Measurements from ENCODE around the gene BZW1. TPM values are rescaled to one million over a fixed set of nuclear protein-coding genes. Genes with fewer than 3 reads are reported as not detected.

BZW1 gene
- total RNA-seq, 4 donors from 2014 or later: 122 to 236 (median 133) TPM

DNA sequence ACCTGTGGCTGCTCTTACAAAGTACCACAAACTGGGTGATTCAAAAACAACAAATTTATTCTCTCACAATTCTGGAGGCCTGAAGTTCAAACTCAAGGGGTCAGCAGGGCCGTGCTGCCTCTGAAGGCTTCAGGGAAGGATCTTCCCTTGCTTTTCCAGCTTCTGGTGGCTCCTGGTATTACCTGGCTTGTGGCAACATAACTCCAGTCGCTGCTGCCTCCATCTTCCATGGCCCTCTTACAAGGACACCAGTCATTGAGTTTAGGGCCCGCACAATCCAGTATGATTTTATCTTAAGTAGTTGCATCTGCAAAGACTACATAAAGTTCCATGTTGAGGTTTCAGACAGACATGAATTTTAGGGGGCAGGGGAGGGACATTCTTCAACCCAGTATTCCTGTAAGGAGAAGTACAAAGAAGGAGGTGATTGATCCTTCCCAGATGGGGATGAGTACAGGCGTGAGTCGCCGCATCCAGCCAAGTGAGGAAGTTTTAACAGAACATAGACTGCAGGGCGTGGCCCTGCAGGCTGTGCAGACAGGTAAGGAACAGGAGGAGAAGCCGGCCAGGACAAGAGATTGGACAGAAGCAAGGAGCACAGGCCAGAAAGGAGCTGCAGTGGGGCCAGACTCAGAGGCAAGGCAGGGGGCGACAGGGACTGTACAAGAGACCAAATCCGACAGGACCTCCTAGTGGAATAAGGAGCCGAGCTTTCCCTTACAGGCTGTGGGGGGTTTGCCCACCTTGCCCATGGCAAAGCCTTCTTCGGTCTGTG lies 44.4 kb upstream of the BZW1 start:
- Histone ChIP-seq H3K4me3 (no peak overlapping the region), H3K27ac (no peak overlapping the region), H3K4me1 (peaks cover 0 to 6% (median 0%) of the 10 kb centered on the region in 4 donors), H3K9me3 (no peaks in the 10 kb centered on the region), H3K27me3 (no peaks in the 10 kb centered on the region), H3K36me3 (no peaks in the 10 kb centered on the region)
- TF ChIP-seq, protein P1, sequence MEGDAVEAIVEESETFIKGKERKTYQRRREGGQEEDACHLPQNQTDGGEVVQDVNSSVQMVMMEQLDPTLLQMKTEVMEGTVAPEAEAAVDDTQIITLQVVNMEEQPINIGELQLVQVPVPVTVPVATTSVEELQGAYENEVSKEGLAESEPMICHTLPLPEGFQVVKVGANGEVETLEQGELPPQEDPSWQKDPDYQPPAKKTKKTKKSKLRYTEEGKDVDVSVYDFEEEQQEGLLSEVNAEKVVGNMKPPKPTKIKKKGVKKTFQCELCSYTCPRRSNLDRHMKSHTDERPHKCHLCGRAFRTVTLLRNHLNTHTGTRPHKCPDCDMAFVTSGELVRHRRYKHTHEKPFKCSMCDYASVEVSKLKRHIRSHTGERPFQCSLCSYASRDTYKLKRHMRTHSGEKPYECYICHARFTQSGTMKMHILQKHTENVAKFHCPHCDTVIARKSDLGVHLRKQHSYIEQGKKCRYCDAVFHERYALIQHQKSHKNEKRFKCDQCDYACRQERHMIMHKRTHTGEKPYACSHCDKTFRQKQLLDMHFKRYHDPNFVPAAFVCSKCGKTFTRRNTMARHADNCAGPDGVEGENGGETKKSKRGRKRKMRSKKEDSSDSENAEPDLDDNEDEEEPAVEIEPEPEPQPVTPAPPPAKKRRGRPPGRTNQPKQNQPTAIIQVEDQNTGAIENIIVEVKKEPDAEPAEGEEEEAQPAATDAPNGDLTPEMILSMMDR (IDR thresholded peaks at IDR 0.05): no peak
- no peak for TF ChIP-seq POLR2A (IDR thresholded peaks at IDR 0.05)
- DNase-seq: no peak

- Histone ChIP-seq H3K27ac (no peak overlapping the region), H3K36me3 (no peaks in the 10 kb centered on the region), H3K4me3 (no peak overlapping the region), H3K27me3 (no peaks in the 10 kb centered on the region), H3K4me1 (peaks cover 0 to 6% (median 0%) of the 10 kb centered on the region in 4 donors), H3K9me3 (no peaks in the 10 kb centered on the region)
- DNase-seq: no peak
- TF ChIP-seq POLR2A (IDR thresholded peaks at IDR 0.05): no peak
- TF ChIP-seq, protein P1 (IDR thresholded peaks at IDR 0.05): no peak
Observed at GRCh38 chr2:200770847-200771246, 40.9 kb upstream of the BZW1 start.

DNA sequence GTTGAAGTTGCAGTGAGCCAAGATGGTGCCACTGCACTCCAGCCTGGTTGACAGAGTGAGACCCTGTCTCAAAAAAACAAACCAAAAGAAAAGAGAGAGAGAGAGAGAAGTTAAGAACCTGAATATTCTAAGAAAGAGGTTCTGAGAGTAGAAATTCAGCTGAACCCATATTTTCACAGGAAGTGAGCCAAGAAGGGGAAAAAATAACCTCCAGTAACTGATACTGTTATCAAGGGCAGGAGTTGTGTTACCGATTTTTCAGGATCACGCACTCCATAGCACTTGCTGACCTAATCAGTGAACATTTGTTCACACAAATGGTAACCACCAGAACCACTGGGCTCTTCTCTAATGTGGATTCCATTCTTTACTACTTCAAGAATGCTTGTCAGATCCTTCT lies 39.1 kb upstream of the BZW1 start:
- no peak for DNase-seq
- no peak for TF ChIP-seq POLR2A (IDR thresholded peaks at IDR 0.05)
- TF ChIP-seq, protein P1 (IDR thresholded peaks at IDR 0.05): no peak
- H3K9me3 ChIP-seq: no peaks in the 10 kb centered on the region
- H3K4me1 ChIP-seq: peaks cover 0 to 6% (median 0%) of the 10 kb centered on the region in 4 donors
- no peak overlapping the region for H3K27ac ChIP-seq
- H3K27me3 ChIP-seq: no peaks in the 10 kb centered on the region
- no peak overlapping the region for H3K4me3 ChIP-seq
- H3K36me3 ChIP-seq: no peaks in the 10 kb centered on the region

- H3K4me1 ChIP-seq: peaks cover 0 to 10% (median 0%) of the 10 kb centered on the region in 4 donors
- H3K36me3 ChIP-seq: no peaks in the 10 kb centered on the region
- no peaks in the 10 kb centered on the region for H3K27me3 ChIP-seq
- no peaks in the 10 kb centered on the region for H3K9me3 ChIP-seq
- DNase-seq: no peak
- TF ChIP-seq POLR2A (IDR thresholded peaks at IDR 0.05): no peak
- TF ChIP-seq, protein P1 (IDR thresholded peaks at IDR 0.05): no peak
- no peak overlapping the region for H3K27ac ChIP-seq
- no peak overlapping the region for H3K4me3 ChIP-seq
Observed at GRCh38 chr2:200773083-200773482, 38.6 kb upstream of the BZW1 start.

- peaks cover 0 to 14% (median 0%) of the 10 kb centered on the region in 4 donors for H3K4me1 ChIP-seq
- no peak overlapping the region for H3K27ac ChIP-seq
- H3K36me3 ChIP-seq: no peaks in the 10 kb centered on the region
- H3K27me3 ChIP-seq: no peaks in the 10 kb centered on the region
- no peak for DNase-seq
- H3K4me3 ChIP-seq: no peak overlapping the region
- TF ChIP-seq POLR2A (IDR thresholded peaks at IDR 0.05): no peak
- TF ChIP-seq, protein P1 (IDR thresholded peaks at IDR 0.05): no peak
- no peaks in the 10 kb centered on the region for H3K9me3 ChIP-seq
Observed at GRCh38 chr2:200774920-200775319, 36.8 kb upstream of the BZW1 start.
